GM12878 (cell line): ENCODE measurements around the gene SSH3. TPM values are rescaled to one million over a fixed set of nuclear protein-coding genes. Genes with fewer than 3 reads are reported as not detected.

Experiments
- ATAC-seq: fragments of 200-7000 bp; cut with Tn5 transposase; 3 replicates; pipeline ENCODE4 v1.9.1; 2020; ENCODE audit warnings: mild to moderate bottlenecking, moderate library complexity
- BruUV-seq: library from RNA; stranded (reverse); fragments of 400-500 nt; replicated peaks from 2 replicates; lab custom pipeline; 2021; lab: Mats Ljungman, UMichigan
- CTCF ChIA-PET: fragments of 300-600 bp; sonication (Branson Sonifier 250); formaldehyde crosslinking; extraction: SDS; loops from one replicate; lab custom pipeline; 2021; ENCODE audit warnings: inconsistent platforms; lab: Yijun Ruan, JAX
- POLR2A ChIA-PET: fragments of 350-600 bp; formaldehyde crosslinking; extraction: SDS; loops from one replicate; lab custom pipeline; 2021; ENCODE audit warnings: inconsistent platforms; lab: Charles Lee
- RAD21 ChIA-PET: fragments of 300-600 bp; sonication (Branson Sonifier 250); formaldehyde crosslinking; loops from one replicate; lab custom pipeline; 2023; ENCODE audit warnings: antibody characterized with exemption; ENCODE audit not compliant: unreplicated experiment; lab: Charles Lee
- SMC1A ChIA-PET: fragments of 300-600 bp; sonication (Branson Sonifier 250); formaldehyde crosslinking; loops from one replicate; lab custom pipeline; 2023; ENCODE audit not compliant: unreplicated experiment, uncharacterized antibody; lab: Charles Lee
- DNase-seq: peaks from one replicate; pipeline ENCODE4 v3.0.0-alpha.2; 2011; ENCODE audit warnings: low read depth, low spot score
- FAIRE-seq: peaks from 3 replicates; lab custom pipeline; 2011; peaks lifted over from hg19 to GRCh38; lab: Jason Lieb, UNC
- H2AFZ ChIP-seq: 2 replicates; pipeline ENCODE4 v1.6.0; 2011; ENCODE audit warnings: low read depth, low read length, control low read depth; ENCODE audit not compliant: control insufficient read depth
- H3K27ac ChIP-seq: 2 replicates; pipeline ENCODE4 v1.5.1; 2011; ENCODE audit warnings: control low read depth; ENCODE audit not compliant: control insufficient read depth, insufficient read depth
- H3K27me3 ChIP-seq, 2 experiments: replicated peaks in 1 of 2; 2 replicates each; pipeline versions ENCODE4 v1.6.0 to v1.6.1; 2011; ENCODE audit warnings: low read length in 1 of 2; ENCODE audit not compliant: control insufficient read depth in 2 of 2, insufficient read depth in 2 of 2
- H3K36me3 ChIP-seq, 2 experiments: 2 replicates each; pipeline ENCODE4 v1.5.1; 2011; ENCODE audit warnings: low read length in 1 of 2; ENCODE audit not compliant: control insufficient read depth in 2 of 2, insufficient read depth in 2 of 2
- H3K4me1 ChIP-seq: 2 replicates; pipeline ENCODE4 v1.6.1; 2011; ENCODE audit warnings: mild to moderate bottlenecking, low read length, moderate library complexity, mixed read lengths; ENCODE audit not compliant: control insufficient read depth, insufficient read depth
- H3K4me2 ChIP-seq: 2 replicates; pipeline ENCODE4 v1.6.0; 2011; ENCODE audit warnings: control low read depth; ENCODE audit not compliant: control insufficient read depth, insufficient read depth
- H3K4me3 ChIP-seq: fragments of 200-600 bp; sonication (generic); 2 replicates; pipeline ENCODE4 v1.5.1; 2016
- H3K79me2 ChIP-seq: 2 replicates; pipeline ENCODE4 v1.6.0; 2011; ENCODE audit warnings: low read length; ENCODE audit not compliant: control insufficient read depth, insufficient read depth
- H3K9ac ChIP-seq: 2 replicates; pipeline ENCODE4 v1.8.0; 2011; ENCODE audit warnings: low read length, control low read depth, mixed read lengths; ENCODE audit not compliant: control insufficient read depth, insufficient read depth
- H3K9me3 ChIP-seq: replicated peaks from 3 replicates; pipeline ENCODE4 v1.5.1; 2011; ENCODE audit warnings: mild to moderate bottlenecking, low read length; ENCODE audit not compliant: control insufficient read depth, insufficient read depth
- H4K20me1 ChIP-seq: 2 replicates; pipeline ENCODE4 v1.6.0; 2011; ENCODE audit not compliant: control insufficient read depth, insufficient read depth
- BCL3 ChIP-seq: IDR thresholded peaks from 2 replicates; pipeline ENCODE4 v1.6.1; 2011; ENCODE audit warnings: borderline replicate concordance, low read depth, mild to moderate bottlenecking, moderate library complexity, low read length; ENCODE audit not compliant: insufficient read depth, poor library complexity, severe bottlenecking
- CHD1 ChIP-seq: IDR thresholded peaks from 2 replicates; pipeline ENCODE4 v1.6.1; 2012; ENCODE audit warnings: low read depth, low read length, improper control_type of control experiment
- WGBS: methylation state at CpG from one replicate; pipeline ENCODE4 v1.1.6; 2016; ENCODE audit warnings: low lambda C conversion rate; ENCODE audit not compliant: insufficient replicate concordance, insufficient coverage; ENCODE audit errors: missing lambda C conversion rate; 5-methylcytosine and 5-hydroxymethylcytosine counted together
- in situ Hi-C: fragments of 300-500 bp; cut with MboI; formaldehyde crosslinking; loops from 9 replicates; pipeline ENCODE4 v1.14.3; 2018; ENCODE audit warnings: mixed read lengths
- intact Hi-C: fragments of 100-400 bp; cut with micrococcal nuclease; formaldehyde crosslinking; loops from one replicate; pipeline ENCODE4 v1.14.2; 2022; ENCODE audit not compliant: unreplicated experiment
- polyA plus RNA-seq, 11 experiments: library from polyadenylated mRNA; depleted of rRNA in 4 of 11; unstranded in 6 of 11; stranded (reverse) in 5 of 11; fragments of >200 nt; fragmentation: Nextera tagmentation in 4 of 11; fragmentation: Illumina TruSeq in 1 of 11; extraction: Ambion mirVana in 4 of 11; extraction: Trizol in 1 of 11; gene quantifications; 1 replicate in 1 of 11; 2 replicates in 10 of 11; pipeline versions ENCODE4 v1.2.1 to v1.2.3, GENCODE V29; 2011 to 2016; ENCODE audit warnings: inconsistent platforms in 2 of 11, missing spikeins in 2 of 11, low read depth in 1 of 11
- total RNA-seq, 4 experiments: library from RNA; depleted of rRNA in 3 of 4; stranded (reverse); fragments of >200 nt in 3 of 4; fragmentation: Illumina TruSeq in 1 of 4; extraction: Trizol in 1 of 4; gene quantifications; 2 replicates each; pipeline versions ENCODE4 v1.2.1 to v1.2.3, GENCODE V29; 2013 to 2021

The SSH3 gene
- total and polyA plus RNA-seq, 10 of the 15 experiments (the other 5 are each of a cell fraction or from before 2014, with no cell fraction given), result 0.05 to 0.83 (median 0.28) TPM; not detected in 3

- no peak overlapping the region for H3K9ac ChIP-seq
- no TSS peak for BruUV-seq
- no peak for FAIRE-seq
- no peaks in the 10 kb centered on the region for H3K27me3 ChIP-seq
- TF ChIP-seq BCL3 (peak; percentile 15), CHD1 (no peak)
- TF ChIP-seq, all 136 proteins: peak for 1
- Histone ChIP-seq H3K4me1 (peaks cover 7% of the 10 kb centered on the region), H4K20me1 (no peaks in the 10 kb centered on the region), H3K27ac (no peak overlapping the region), H3K4me2 (no peak overlapping the region), H3K79me2 (no peaks in the 10 kb centered on the region), H3K36me3 (peaks cover 8 to 13% of the 10 kb centered on the region in 2 experiments), H3K9me3 (no peaks in the 10 kb centered on the region), H3K4me3 (no peak overlapping the region), H2AFZ (no peak overlapping the region)
- WGBS, result 72% methylated on average over 6 of the region's 6 CpGs
- intact Hi-C loops (loop anchor here (10.0 kb wide), 1 partner anchor 224 kb away; the partner anchor contains the start of gene AIP), in situ Hi-C loops (loop anchor here (5.0 kb wide), 2 partner anchors 57 to 122 kb away; no protein-coding TSS in a partner anchor)
- ChIA-PET POLR2A (no interaction called here), SMC1A (no interaction called here), CTCF (no interaction called here), RAD21 (no interaction called here)
- DNase-seq, result no peak
- ATAC-seq, result no peak
These were observed 42.9 kb upstream of the SSH3 start for GRCh38 chr11:67260406-67260805.
